GM18498 (cell line): ENCODE data around the gene CPEB1.
"Not testable (repeated sequence)": the region's sequence is repeated elsewhere in the genome, so short reads cannot be mapped to it uniquely, and the experiment has no call there.

Experiments used
- ATAC-seq: cut with Tn5 transposase; IDR thresholded peaks from one replicate; pipeline ENCODE4 v1.9.1; 2021; ENCODE audit warnings: mild to moderate bottlenecking, moderate library complexity; ENCODE audit not compliant: unreplicated experiment

CPEB1 gene

DNA sequence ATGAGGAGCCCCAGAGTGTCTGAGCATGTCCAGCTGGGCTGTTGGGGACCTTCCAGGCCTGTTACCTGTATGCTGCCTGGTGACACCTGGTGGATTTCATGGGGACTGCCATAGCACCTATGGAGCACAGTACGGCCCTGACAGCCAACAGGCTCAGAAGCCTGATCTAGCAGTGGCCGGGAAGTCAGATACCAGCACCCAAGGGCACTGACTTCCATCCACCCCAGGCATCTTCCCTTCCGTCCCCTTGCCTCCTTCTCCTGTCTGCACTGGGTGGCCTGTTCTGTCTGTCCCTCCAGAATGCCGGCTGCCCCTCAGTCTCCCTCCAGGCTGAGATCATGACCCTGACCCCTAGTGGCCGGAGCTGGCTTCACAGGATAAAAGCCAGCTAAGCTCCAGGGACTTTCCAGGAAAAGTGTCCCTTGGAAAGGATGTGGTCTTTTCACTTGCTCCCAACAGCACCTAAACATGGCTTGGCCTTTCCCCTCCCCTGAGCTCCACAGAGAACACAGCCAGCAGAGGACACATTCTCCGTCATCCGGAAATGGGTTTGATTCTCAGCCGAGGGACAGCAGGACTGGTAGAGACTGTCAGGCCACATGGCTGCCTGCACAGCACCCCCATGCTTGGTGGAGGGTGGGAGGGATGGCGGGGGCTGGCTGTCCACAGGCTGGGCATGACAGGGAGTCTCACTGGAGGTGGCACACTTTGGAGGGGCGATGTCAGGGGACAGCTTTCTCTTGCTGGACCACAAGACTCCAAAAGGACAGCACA, 116.4 kb downstream of the CPEB1 start:
- ATAC-seq: peak; percentile 92

DNA sequence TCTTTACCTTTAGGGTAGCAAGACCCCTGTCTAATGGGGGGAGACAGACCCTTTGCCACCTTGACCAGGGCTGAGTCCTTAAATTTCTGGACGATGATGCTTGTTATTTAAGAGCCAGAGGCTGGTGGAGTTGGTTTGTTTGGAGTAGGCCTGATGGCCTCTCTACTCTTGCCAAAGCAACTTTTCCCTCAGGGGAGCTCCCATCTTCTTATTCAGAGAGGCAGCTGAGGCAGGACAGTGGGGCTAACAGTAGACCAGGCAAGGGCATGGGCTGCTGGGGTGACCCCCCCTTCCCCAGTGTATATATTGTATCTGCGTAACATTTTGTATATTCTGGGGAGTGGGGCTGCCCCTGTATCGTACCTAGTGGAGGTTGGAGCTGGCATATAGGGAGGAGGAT, 117.2 kb downstream of the CPEB1 start:
- ATAC-seq: no peak

DNA sequence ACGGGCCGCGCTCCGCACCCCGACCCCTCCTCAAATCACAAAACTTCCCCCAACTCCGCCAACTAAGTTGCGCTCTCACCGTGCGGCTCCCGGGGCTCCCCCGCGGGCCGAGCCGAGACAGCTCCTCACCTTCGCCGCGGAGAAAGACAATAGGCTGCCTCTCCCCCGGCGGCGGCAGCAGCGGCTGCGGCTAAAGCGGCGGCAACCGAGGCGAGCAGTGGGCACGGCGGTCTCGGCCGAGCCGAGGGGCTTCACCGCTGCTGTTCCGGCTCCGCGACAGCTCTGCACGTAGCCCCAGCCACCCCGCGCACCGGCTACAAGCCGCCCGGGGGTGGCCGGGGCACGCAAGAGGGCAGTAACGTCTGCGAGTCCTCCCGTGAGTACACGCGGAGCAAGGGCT, 133.6 kb downstream of the CPEB1 start:
- ATAC-seq: not testable (repeated sequence)

DNA sequence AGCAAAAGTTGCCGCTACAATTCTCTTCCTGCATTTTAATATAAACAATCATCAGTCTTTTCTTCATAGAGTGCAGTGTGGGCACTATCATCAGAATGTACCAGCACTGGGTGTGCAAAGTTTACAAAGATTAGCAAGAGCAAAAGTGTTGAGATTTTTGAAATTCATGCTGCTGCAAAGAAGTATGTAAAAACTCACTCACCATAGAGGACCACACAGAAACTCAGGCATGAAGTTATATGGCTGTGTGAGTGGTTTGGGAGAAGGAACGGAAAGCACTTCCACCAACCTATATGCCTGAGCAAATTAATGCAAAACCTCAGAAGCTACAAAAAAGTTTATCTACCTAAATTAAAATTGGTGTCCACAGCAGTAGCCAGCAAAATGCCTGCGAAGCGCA, 139.5 kb downstream of the CPEB1 start:
- not testable (repeated sequence) for ATAC-seq

DNA sequence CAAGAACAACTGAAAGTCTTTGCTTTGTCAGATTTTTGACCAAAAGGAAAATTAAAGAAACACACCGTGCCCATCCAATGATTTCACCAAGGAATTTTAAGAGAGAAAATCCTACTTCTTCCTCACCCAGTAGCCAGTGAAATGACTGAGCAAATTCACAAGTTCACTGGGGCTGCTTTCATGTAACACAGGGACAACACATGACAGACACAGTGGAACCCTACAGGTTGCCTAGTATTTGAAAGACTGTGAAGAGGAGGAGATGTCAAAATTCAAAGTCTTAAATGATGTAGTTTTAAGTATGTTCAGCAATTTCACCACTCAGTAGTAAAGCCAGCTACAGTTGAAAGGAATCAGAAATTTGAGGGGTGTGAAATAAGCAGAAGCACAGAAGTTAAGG, 140.1 kb downstream of the CPEB1 start:
- ATAC-seq: not testable (repeated sequence)

DNA sequence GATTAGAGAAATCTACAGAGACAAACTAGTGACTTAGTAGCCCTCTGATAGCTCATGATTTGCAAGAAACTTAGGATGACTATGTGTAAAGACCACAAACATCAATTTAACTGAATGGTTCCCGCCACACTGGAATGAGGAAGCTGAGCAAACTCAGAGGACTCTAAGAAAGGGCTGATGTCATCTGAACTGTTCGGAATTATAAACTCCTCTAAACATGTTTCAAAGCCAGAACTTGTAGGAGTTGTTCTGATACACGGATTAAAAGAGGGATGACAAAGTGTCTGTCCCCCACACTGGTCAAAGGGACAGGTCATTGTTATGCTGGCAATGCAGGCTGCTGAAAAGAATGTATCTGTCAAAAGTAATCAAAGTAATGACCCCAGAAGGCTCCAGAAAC, 141.3 kb downstream of the CPEB1 start:
- ATAC-seq: not testable (repeated sequence)

DNA sequence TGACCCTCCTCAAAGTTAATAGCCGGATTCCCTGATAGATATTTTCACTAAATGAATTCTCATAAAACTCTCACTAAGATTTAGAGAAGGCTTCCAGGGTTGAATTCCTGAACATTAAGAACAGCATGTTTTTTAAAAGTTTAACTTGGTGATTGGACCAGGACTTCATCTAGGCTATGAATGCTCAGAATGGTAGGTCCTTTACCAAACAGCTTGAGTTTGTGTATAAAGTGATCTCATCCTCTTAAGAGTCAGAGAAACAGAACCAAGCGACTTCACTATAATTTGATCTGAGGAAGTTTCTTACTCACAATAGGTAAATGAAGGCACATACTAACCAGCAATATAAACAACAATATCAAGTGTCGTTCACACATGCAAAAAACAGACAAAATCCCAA, 143.1 kb downstream of the CPEB1 start:
- not testable (repeated sequence) for ATAC-seq

DNA sequence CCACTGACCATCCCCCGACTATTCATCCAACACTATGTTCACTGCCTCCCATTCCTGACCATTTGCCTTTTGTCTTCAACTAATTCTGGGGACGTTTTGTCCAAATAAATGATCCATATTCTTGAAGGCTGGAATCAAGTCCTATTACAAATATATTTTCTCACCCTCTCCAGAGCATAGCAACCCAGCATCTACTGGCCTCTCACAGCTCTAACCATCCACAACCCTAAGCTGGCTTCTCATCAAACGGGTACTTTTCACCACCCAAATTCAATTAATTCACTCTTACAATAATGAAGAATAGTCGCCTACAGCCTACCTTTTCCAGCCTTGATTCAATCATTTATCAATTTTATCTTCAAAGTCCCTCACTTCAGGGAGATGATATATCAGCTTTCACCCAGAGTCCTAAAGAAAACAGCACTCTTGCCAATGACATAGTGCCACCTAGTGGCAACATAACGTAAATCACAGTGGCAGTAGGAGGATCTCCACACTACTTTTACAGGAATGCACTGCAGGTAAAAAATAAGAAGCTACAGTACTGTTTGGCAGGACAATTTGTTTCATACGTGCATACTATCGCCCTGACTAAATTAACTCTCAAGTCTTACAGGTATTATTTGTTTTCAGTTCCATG, 144.3 kb downstream of the CPEB1 start:
- ATAC-seq: not testable (repeated sequence)

DNA sequence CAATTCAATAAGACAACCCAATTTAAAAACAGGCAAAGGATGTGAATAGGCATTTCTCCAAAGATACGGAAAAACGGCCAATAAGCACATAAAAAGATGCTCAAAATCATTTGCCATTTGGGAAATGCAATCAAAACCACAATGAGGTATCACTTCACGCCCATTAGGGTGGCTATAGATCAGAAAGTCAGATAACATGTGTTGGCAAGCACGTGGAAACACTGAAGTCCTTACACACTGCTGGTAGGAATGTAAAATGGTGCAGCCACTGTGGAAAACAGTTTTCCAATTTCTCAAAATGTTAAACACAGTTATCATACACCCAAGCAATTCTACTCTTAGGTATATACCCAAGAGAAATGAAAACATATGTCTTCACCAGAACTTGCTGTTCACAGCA, 146.4 kb downstream of the CPEB1 start:
- ATAC-seq: not testable (repeated sequence)

DNA sequence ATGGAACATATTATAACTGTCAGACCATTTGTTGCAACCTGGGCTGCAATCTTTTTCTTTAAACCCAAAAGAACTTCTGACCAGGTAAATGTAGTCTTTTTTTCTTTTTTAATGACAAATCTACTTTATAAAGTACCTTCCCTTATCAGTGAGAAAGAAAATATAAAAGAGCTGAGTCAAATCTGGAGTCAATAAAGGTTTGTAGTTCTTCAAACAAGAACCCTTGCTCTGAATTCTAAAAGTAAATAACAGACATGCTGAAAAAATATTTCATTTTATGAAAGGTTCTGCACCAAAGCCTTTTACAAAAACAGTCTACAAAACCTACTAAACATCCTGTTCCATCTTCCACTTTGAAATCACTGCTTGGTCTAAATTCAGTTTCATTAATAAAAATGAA, 149.2 kb downstream of the CPEB1 start:
- ATAC-seq: not testable (repeated sequence)
